ENCODE data around the gene SYDE2.
"Not testable (repeated sequence)": the region's sequence is repeated elsewhere in the genome, so short reads cannot be mapped to it uniquely, and the experiment has no call there.

The SYDE2 gene

DNA sequence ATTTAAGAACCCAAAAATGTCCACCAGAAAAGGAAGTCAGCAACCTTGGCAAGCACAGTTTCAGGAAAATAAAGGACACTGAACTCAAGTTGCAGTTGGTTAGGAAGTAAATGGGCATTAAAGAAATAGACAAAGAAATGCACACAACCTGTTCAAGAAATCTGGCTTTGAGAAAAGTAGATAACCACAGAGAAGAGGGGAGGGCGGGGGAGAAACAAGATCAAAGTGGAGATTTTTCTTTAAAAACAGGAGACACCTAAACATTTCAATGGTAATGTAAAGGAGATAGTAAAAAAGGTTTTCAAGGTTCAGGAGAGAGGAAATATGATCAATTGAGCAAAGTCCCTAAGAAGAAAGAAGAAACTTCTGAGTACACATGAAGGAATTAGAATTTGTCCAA, 29.1 kb downstream of the SYDE2 start:
- in situ Hi-C loops (cut with MboI; ENCODE audit: low sequenced_read_pairs): no loop called here

DNA sequence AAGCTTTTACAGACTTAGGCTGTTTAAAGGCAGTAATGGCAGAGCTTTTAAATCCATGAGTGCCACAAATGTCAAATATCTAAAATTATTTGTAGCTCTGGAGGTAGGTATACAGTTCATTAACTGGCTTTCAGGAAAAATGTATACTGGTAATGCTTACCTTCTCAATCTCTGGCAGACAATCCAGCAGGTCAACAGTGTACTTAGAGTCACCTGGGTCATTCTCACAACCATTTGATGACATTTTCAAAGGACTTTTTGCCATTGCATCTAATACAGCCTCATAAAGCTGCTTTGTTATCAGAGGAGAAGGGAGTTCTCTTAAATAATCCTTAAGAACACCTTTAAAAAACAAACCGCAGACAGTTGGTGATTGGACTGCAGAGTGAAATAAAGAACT, 31.9 kb downstream of the SYDE2 start:
- in situ Hi-C loops (cut with MboI; ENCODE audit: low sequenced_read_pairs): no loop called here

DNA sequence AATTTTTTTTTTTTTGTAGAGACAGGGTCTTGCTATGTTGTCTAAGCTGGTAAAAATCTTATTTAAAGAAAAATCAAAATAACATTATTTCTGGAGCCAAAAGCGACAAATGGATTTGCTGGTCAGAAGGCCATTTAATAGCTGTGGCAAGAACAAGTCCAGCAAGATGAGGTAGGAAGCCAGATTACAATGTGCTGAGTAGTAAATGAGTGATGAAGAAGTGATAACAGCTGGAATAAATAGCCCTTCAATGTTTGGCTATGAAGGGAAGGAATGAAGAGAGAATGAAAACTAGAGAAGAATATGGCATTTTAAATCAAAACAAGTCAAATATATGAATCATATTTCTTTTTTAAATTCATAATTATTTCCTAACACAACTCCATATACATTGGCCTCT, 34.5 kb downstream of the SYDE2 start:
- in situ Hi-C loops (cut with MboI; ENCODE audit: low sequenced_read_pairs): no loop called here

DNA sequence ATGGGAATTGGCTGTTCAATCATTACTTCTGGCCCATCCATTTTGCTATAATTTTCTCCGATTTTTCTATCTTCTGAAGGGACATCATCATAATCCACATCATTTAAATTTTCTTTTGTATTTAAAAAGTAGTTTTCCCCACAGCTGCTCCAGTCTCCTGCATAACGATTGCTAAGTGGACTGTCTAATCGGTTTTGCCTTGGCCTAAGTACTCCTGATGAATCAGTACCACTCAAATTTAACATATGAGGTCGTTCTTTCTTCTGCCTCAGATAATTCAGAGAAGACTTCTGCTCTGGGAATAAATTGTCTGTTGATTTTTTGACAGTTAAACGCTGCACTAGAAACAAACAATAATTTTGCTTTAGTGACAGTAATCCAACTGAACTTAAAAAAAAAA, 41.9 kb downstream of the SYDE2 start:
- in situ Hi-C loops (cut with MboI; ENCODE audit: low sequenced_read_pairs): no loop called here

DNA sequence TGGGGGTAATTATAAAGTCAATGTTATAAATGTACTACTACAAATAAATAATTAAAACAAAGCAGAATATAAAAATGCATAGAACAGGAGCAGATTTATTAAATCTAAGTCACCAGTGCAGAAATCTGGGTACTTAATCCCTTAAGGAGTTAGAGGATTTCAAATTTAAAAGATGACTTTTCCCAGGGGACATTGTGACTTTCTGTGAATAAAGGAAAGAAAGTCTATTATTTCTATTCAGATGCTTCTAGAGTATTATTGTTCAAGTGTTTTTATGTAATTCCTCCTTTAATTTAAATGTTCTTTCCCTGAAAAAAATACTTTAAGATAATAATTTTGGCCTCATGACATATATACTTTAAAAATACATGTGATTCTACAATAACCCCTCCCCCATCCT, 43.4 kb downstream of the SYDE2 start:
- in situ Hi-C loops (cut with MboI; ENCODE audit: low sequenced_read_pairs): no loop called here

DNA sequence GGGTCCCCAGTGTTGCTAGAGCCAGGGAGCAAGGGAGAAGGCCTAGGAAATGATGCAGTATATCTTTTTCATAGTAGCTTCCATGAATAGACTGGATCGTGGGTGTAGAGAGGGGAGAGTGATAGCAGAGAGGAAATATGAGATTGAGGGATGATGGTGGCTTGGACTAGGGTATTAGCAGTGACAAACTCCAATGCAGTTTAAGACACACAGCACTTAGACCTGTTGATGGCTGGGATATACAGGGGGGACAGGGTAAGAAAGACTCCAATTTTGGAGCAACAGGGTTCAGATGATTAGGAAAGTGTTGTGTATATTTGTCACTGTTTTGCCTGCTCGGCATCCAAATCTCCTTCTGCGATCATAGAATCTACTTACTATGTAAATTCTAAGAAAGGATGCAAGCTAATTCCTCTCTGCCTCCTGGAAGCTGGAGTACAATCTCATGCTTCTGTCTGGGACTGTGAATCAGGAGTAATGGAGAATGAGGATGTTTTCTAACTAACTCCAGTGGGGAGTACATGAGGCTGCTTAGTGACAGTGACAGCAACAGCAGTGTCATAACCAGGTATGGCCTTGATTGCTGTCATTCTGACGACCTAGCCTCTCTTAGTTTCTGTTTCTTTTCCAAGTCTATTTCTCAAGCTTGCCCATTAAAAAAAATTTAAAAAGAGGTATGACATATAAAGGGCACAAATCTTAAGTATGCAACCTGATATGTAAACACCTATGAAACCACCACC, 47.5 kb downstream of the SYDE2 start:
- in situ Hi-C loops (cut with MboI; ENCODE audit: low sequenced_read_pairs): no loop called here

DNA sequence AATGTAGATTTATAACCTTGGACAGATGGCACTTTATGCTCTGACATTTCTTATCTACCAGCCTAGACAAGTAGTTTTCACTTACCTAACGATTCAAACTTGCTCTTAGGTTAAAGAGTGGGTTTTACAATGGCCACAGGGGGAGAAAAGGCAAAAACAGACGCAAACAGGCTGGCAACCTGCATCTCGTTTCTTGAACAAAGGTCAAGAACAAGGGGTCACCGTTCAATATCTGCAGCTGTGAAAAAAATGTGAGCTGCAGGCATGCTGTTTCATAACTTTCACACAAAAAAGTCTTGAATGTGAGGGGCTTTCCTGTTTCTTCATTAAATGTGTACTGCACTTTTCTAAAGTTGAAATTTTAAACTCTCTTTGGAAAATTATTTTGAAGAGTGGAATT, 49.4 kb downstream of the SYDE2 start:
- in situ Hi-C loops (cut with MboI; ENCODE audit: low sequenced_read_pairs): no loop called here

DNA sequence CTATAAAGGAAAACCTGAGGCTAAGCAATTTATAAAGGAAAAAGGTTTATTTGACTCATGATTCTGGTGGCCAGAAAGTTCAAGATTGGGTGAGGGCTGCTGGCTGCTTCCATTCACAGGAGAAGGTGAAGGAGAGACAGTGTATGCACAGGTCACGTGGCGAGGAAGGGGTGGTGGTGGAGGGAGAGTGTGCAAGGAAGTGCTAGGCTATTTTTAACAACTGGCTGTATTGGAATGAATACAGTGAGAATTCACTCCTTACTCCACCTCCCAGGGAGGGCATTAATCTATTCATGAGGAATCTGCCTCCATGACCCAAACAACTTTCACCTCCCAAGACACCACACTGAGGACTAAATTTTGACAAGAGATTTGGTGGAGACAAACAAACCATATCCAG, 51.0 kb downstream of the SYDE2 start:
- in situ Hi-C loops (cut with MboI; ENCODE audit: low sequenced_read_pairs): no loop called here

DNA sequence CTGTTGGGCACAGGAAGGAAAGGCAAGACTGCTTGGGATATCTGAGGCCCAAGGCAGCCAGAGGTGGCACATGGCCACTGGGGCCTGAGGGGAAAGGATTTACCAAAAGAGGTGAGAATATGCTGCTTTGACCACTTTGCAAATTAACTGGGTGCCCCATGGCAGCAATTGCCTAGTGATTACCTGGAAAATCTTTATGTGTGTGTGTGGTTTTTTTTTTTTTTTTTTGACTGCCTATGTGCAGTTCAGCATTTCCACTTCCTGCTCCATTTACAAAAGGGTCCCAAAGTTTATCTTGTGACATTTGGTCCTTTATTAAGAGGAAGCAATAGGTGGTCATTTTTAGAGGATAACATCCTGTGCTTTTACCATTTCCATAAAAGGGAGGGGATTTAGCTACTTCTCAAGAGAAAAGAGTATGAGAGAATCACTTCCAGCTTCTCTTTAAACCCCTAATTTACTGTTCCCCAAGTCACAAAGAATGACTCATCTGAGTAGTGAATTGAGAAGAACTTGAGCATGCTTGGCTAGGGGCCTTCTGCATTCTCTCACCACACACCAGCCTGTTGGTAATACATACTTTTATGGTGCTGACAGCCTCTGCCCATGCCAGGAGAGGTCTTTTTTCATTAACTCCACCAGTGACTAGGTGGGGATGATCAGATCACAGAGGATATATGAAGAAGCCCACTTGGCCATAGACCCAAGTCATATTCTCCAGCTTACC, 52.1 kb downstream of the SYDE2 start:
- in situ Hi-C loops (cut with MboI; ENCODE audit: low sequenced_read_pairs): no loop called here

DNA sequence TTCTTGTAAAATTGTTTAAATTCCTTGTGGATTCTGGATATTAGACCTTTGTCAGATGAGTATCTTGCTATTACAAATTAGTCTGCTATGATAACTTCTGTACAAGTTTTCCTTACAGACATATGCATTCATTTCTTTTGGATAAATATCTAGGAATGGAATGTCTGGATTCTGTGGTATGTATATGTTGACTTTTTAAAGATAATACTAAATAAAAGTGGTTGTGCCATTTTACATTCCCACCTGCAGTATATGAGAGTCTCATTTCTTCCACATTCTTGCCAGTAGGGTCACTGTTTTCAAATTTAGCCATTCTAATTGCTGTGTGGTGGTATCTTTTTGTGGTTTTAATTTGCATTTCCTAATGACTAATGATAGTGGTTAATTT, 53.9 kb downstream of the SYDE2 start:
- in situ Hi-C loops (cut with MboI; ENCODE audit: low sequenced_read_pairs): no loop called here

DNA sequence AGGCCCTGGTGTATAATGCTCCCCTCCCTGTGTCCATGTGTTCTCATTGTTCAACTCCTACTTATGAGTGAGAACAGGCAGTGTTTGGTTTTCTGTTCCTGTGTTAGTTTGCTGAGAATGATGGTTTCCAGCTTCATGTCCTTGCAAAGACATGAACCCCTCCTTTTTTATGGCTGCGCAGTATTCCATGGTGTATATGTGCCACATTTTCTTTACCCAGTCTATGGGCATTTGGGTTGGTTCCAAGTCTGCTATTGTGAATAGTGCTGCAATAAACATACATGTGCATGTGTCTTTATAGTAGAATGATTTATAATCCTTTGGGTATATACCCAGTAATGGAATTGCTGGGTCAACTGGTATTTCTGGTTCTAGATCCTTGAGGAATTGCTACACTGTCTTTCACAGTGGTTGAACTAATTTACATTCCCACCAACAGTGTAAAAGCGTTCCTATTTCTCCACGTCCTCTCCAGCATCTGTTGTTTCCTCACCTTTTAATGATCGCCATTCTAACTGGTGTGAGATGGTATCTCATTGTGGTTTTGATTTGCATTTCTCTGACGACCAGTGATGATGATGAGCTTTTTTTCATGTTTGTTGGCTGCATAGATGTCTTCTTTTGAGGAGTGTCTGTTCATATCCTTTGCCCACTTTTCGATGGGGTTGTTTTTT, 54.4 kb downstream of the SYDE2 start:
- in situ Hi-C loops (cut with MboI; ENCODE audit: low sequenced_read_pairs): not testable (repeated sequence)

DNA sequence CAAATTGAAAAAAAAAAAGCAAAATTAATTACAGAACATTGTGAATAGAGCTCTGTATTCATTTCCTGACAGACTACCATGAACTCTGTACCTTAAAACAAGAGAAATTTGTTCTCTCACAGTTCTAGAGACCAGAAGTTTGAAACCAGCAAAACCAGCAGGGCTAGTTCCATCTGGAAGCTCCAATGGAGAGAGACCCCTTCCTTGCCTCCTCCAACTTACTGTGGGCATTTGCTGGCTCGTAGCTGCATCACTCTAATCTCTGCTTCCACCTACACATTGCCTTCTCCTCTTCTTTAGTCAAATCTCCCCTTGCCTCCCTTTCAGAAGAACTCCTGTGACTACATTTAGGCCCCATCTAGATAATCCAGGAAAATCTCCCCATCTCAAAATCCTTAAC, 56.5 kb downstream of the SYDE2 start:
- in situ Hi-C loops (cut with MboI; ENCODE audit: low sequenced_read_pairs): no loop called here

DNA sequence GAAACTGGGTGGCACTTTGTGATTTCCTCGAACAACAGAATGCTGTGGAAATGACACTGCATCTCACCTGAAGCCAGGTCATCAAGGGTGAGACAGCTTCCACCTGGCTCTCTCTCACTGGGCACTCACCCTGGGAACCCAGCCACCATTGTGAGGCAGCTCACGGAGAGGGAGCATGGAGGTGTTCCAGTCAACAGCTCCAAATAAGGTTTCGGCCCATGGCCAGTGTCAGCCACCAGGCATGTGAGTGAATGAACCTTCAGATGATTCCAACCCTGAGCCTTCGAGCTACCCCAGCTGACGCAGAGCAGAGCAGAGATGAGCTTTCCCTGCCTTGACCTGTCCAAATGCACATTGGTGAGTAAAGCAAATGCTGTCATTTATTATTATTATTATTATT, 58.1 kb downstream of the SYDE2 start:
- in situ Hi-C loops (cut with MboI; ENCODE audit: low sequenced_read_pairs): no loop called here

DNA sequence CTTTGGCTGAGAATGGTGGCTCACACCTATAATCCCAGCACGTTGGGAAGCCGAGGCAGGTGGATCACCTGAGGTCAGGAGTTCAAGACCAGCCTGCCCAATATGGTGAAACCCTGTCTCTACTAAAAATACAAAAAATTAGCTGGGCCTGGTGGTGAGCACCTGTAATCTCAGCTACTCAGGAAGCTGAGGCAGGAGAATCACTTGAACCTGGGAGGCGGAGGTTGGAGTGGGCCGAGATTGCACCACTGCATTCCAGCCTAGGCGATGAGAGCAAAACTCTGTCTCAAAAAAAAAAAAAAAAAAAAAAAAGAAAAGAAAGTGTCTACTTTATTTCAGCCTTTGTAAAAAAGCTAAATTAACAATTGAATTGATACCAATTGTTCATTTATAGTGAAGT, 62.4 kb downstream of the SYDE2 start:
- in situ Hi-C loops (cut with MboI; ENCODE audit: low sequenced_read_pairs): not testable (repeated sequence)

DNA sequence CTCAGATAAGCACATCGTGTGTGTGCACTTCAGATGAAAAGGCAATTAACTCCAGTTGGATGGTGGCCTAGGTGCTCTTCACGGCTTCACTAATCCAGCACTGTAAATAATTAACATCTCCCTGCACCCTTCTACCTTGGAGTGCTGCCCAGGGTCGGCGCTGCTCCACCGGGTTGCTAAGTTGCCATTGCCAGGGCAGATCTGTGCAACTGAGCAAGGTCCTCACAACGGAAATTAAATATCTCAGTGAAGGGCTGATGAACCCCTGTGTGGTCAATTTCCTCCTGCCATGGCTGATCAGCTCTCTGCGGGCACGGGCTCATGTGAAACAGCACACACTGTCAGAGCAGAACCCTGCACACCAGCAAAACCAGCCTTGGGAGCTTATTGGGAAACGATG, 63.2 kb downstream of the SYDE2 start:
- in situ Hi-C loops (cut with MboI; ENCODE audit: low sequenced_read_pairs): no loop called here

DNA sequence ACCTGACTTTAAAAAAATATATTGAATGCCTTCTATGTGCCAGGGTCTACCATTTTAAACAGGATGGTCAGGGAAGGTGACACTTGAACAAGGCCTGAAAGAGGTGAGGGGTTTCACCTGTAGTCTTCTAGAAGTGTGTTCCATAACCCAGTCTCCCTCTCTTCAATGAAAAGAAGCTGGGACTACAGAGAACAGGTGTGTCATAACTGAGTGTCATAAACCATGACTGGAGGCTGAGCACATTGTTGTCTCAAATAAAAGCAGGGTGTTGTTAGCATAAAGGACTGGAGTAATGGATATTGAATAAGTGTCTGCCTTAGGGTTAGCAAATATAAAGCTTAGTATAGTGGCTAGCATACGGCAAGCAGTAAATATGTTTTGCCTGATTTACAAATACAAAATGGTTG, 65.4 kb downstream of the SYDE2 start:
- in situ Hi-C loops (cut with MboI; ENCODE audit: low sequenced_read_pairs): no loop called here

DNA sequence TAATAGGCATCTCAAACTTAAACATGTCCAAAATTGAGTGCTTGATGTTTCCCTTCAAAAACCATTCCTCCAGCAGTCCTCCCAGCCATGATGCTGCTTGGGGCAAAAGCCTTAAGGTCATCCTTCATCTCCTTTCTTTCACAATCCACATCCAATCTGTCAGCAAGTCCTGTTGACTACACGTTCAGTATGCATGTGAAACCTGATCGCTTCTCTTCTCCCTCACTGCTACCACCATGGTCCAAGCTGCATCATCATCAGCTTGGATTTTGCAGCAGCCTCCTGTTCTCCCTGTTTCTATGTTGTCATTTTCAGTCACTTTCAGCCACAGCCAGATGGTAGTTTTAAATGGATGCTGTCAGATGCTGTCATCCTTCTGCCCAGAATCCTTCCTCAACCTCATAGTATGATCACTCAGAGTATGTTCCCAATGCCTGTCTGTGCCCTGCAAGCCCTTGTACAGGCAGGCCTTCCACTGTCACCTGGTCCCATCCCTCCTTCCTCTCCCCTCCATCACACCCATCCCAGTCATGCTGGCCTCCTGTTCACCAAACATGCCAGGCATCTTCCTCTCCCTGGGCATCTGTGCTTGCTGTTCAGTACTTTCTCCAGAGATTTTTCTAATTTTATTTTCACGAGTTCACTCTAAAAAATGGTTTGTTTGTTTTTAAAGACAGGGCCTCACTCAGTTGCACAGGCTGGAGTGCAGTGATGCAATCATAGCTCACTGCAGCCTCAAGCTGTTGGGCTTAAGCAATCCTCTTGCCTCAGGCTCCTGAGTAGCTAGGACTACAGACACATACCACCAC, 66.0 kb downstream of the SYDE2 start:
- in situ Hi-C loops (cut with MboI; ENCODE audit: low sequenced_read_pairs): no loop called here

DNA sequence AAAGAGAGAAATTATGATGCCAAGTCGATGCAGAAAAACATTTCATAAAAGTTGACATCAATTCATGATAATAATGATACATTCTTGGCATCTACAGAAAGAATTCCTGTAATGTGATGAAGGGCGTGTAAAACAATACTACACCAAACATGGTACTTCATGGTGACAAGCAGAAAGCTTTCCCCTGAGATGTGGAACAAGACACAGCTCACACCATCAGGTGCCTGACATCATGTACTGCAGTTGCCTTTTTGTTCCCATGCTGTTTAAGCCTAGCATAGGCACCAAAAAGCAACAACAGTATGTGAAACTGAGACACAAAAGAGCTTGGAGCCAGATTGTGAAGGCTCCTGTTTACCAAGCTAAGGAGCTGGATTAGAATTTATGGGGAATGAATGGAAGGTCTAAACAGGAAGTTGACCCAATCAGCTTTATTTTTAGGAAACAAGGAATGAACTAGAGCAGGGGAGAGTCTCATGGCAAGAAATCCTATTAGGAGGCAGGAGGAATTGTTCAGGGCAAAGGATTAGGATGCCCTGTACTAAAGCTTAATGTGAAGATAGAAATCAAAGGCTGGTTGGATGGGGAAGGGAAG, 67.2 kb downstream of the SYDE2 start:
- in situ Hi-C loops (cut with MboI; ENCODE audit: low sequenced_read_pairs): no loop called here

DNA sequence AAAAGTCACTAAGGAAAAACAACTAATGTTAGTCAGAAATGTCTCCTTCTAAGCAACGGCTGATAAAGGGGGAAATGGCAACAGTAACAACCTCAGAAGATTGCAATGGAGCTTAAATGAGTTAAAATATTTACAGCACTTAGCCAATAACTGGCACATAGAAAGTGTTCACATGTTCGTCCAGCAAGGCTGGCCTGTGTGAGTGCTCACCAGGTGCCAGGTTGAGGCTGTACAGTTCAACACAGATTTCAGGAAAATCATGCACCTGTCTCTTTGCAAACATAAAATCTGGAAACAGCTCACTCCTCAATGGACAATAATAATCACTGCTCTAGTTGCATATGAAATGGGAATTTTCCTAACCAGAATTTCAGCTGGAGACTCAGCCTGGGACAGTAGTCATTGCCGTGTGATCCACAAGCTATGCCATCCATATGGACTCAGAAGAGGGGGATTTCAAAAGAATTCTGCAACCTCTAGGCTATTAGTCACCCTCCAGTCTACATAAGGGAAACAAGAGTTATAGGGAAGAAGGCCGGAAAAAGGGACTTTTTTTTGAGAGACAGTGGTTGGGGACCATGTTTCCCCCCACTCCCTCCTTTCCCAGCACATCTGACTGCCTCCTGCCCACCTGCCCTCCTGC, 68.6 kb downstream of the SYDE2 start:
- in situ Hi-C loops (cut with MboI; ENCODE audit: low sequenced_read_pairs): no loop called here

DNA sequence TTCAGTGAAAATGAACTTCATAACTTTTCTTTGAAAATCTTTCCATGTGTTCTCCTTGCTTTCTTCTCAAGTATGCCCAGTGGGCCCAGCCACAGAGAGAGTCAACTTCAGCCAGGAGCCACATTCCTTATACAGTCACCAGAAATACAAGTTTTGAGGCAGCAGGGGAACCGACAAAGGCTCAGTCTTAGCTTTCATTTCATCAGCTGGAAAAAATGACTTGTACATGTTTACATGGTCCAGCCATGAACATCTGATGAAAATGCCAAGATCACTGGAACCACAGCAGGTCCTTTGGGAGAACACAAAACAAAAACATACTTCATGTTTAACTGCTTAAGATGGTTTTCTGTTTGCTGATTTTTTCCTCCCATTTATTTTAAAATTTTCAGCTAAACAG, 72.5 kb downstream of the SYDE2 start:
- in situ Hi-C loops (cut with MboI; ENCODE audit: low sequenced_read_pairs): no loop called here

Data from hTERT RPE-1 (cell line).